ENCODE results near the gene MOCS2. TPM values are rescaled to one million over a fixed set of nuclear protein-coding genes. Genes with fewer than 3 reads are reported as not detected.

Gene MOCS2
- total and polyA plus RNA-seq, 2 of the 8 experiments (the other 6 are each of a cell fraction or from before 2014, with no cell fraction given) = 6.7 to 16.1 TPM

DNA sequence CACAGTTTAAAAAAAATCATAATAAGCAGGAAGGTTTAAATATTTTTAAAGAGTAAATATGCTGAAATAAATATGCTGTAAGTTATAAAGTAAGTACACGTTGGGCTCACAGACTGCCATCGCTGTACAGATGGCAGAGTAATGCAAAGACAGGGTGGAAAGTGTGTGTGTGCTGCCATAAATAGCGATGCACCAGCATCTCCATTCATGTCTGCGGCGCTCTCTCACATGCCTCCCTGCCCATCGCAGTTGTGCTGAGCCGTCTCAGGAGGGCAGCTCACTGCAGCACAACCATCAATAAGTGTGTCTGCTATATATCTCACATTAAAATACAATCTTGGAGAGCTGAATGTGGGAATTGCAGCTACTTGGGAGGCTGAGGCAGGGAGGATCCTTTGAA lies 14.3 kb downstream of the MOCS2 start:
- H3K4me1 ChIP-seq (replicated peaks in 1 of 4; ENCODE audit: control insufficient read depth in 3 of 4, insufficient read depth in 4 of 4, low read length in 3 of 4) = no peaks in the 10 kb centered on the region
- no peak overlapping the region for H2AFZ ChIP-seq (ENCODE audit: low read length)
- no peaks in the 10 kb centered on the region for H3K27me3 ChIP-seq (replicated peaks in 1 of 4; ENCODE audit: control insufficient read depth in 3 of 4, extremely low read depth in 1 of 4, insufficient read depth in 3 of 4, low read length in 3 of 4)
- no peaks in the 10 kb centered on the region for H3K79me1 ChIP-seq (ENCODE audit: low read depth, low read length)
- no peak overlapping the region for H2AK5ac ChIP-seq (ENCODE audit: low read depth, low read length)
- CTCF ChIA-PET (ENCODE audit: partially characterized antibody) = interaction anchor here (0.7 to 3.8 kb wide), 17 partner anchors 8 to 404 kb away, joined by 3 to 72 read pairs (median 4); partner anchors contain the start of gene MOCS2
- no peak overlapping the region for H3K56ac ChIP-seq (replicated peaks; ENCODE audit: insufficient read length, low read depth, low read length)
- DNase-seq (ENCODE audit: low read depth in 1 of 2, low spot score in 2 of 2) = no peak
- no peak overlapping the region for H2BK20ac ChIP-seq (ENCODE audit: low read length)
- H2BK15ac ChIP-seq (ENCODE audit: low read length) = no peak overlapping the region
- no peak overlapping the region for H4K91ac ChIP-seq (replicated peaks; ENCODE audit: insufficient read length, low read length)
- no peak overlapping the region for H3K4ac ChIP-seq (replicated peaks; ENCODE audit: insufficient read length, low read depth, low read length)
- H3K14ac ChIP-seq (ENCODE audit: insufficient read length) = no peak overlapping the region
- no peak overlapping the region for H3K27ac ChIP-seq (ENCODE audit: low read depth, low read length)
- no peaks in the 10 kb centered on the region for H4K20me1 ChIP-seq (replicated peaks in 1 of 2; ENCODE audit: control insufficient read depth in 1 of 2, insufficient read depth in 2 of 2, low read length in 2 of 2)
- no peak overlapping the region for H2BK120ac ChIP-seq (replicated peaks; ENCODE audit: low read depth, low read length)
- no peak overlapping the region for H3K4me3 ChIP-seq (ENCODE audit: extremely low read depth in 1 of 4, insufficient read depth in 2 of 4, low read depth in 3 of 4, low read length in 4 of 4)
- no peak overlapping the region for H2BK5ac ChIP-seq (ENCODE audit: low read depth, low read length)
- no peak overlapping the region for H3K4me2 ChIP-seq (ENCODE audit: insufficient read depth in 1 of 2, low read depth in 2 of 2, low read length in 2 of 2)
- H3K79me2 ChIP-seq (ENCODE audit: control insufficient read depth in 1 of 2, insufficient read depth in 2 of 2, low read length in 2 of 2) = no peaks in the 10 kb centered on the region
- H3K9ac ChIP-seq (replicated peaks in 1 of 4; ENCODE audit: extremely low read depth in 1 of 4, low read depth in 3 of 4, low read length in 3 of 4) = no peak overlapping the region
- H3K23ac ChIP-seq (ENCODE audit: insufficient read length) = no peak overlapping the region
- no peaks in the 10 kb centered on the region for H3K23me2 ChIP-seq (ENCODE audit: low read depth, low read length)
- WGBS, 2 experiments (ENCODE audit: extremely low coverage in 1 of 2, insufficient coverage in 1 of 2, insufficient read length in 1 of 2, insufficient replicate concordance in 2 of 2, low coverage in 1 of 2, low lambda C conversion rate in 2 of 2, missing lambda C conversion rate in 1 of 2) = 81% methylated on average over 7 of the region's 7 CpGs; no CpG with 5 or more reads in 1 of the 2 experiments
- H3K18ac ChIP-seq (ENCODE audit: extremely low read depth, low read length) = no peak overlapping the region
- H3K9me3 ChIP-seq (ENCODE audit: insufficient read depth in 2 of 2, low read depth in 1 of 2, low read length in 1 of 2) = no peaks in the 10 kb centered on the region
- no peak overlapping the region for H2BK12ac ChIP-seq (ENCODE audit: low read depth, low read length)
- FAIRE-seq = no peak
- POLR2A ChIA-PET (ENCODE audit: partially characterized antibody) = no interaction called here
- H3K36me3 ChIP-seq (ENCODE audit: control insufficient read depth in 2 of 4, insufficient read depth in 4 of 4, low read length in 3 of 4) = peaks cover 0 to 3% (median 0%) of the 10 kb centered on the region in 4 experiments; a peak in 2 of 8 replicates
- no peak overlapping the region for H4K5ac ChIP-seq (ENCODE audit: insufficient read length, low read depth, low read length)
- H4K8ac ChIP-seq (ENCODE audit: extremely low read depth, insufficient read depth, low read length) = no peak overlapping the region
- no peak for TF ChIP-seq GABPA (IDR thresholded peaks at IDR 0.05; ENCODE audit: borderline replicate concordance, insufficient read depth, low read length)
- no peak for TF ChIP-seq TEAD4 (IDR thresholded peaks at IDR 0.05; ENCODE audit: low read depth, low read length)
- TF ChIP-seq MAFK (IDR thresholded peaks at IDR 0.05; ENCODE audit: low read depth, low read length) = no peak
- TF ChIP-seq CREB1 (IDR thresholded peaks at IDR 0.05) = no peak
- TF ChIP-seq ZNF274 (IDR thresholded peaks at IDR 0.05; ENCODE audit: borderline replicate concordance, extremely low read depth, low read length) = no peak
- no peak for TF ChIP-seq RAD21 (IDR thresholded peaks at IDR 0.05 in 1 of 2, conservative IDR thresholded peaks at IDR 0.05 in 1 of 2; ENCODE audit: low read depth in 2 of 2, low read length in 2 of 2)
- TF ChIP-seq KDM1A (IDR thresholded peaks at IDR 0.05; ENCODE audit: borderline replicate concordance, low read length) = no peak
- TF ChIP-seq BRCA1 (IDR thresholded peaks at IDR 0.05; ENCODE audit: low read depth, low read length) = no peak
- TF ChIP-seq TCF12 (IDR thresholded peaks at IDR 0.05; ENCODE audit: low read depth, low read length) = no peak
- no peak for TF ChIP-seq EZH2 (IDR thresholded peaks at IDR 0.05; ENCODE audit: low read depth, low read length, severe bottlenecking)
- TF ChIP-seq, protein P1, sequence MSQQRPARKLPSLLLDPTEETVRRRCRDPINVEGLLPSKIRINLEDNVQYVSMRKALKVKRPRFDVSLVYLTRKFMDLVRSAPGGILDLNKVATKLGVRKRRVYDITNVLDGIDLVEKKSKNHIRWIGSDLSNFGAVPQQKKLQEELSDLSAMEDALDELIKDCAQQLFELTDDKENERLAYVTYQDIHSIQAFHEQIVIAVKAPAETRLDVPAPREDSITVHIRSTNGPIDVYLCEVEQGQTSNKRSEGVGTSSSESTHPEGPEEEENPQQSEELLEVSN (IDR thresholded peaks at IDR 0.05) = no peak
- TF ChIP-seq FOSL1 (IDR thresholded peaks at IDR 0.05; ENCODE audit: insufficient read depth, low read depth, low read length) = no peak
- TF ChIP-seq, protein P2, sequence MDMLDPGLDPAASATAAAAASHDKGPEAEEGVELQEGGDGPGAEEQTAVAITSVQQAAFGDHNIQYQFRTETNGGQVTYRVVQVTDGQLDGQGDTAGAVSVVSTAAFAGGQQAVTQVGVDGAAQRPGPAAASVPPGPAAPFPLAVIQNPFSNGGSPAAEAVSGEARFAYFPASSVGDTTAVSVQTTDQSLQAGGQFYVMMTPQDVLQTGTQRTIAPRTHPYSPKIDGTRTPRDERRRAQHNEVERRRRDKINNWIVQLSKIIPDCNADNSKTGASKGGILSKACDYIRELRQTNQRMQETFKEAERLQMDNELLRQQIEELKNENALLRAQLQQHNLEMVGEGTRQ (IDR thresholded peaks at IDR 0.05; ENCODE audit: low read length) = no peak
